K562 (cell line): ENCODE measurements around the gene TMEM127.

Source experiments
- ARNT ChIP-seq, 2 experiments: fragments of 450-650 bp; IDR thresholded peaks; 2 replicates each; pipeline ENCODE4 v1.6.1; 2016; ENCODE audit warnings: mild to moderate bottlenecking in 1 of 2
- CHD2 ChIP-seq: IDR thresholded peaks from 2 replicates; pipeline ENCODE4 v1.6.1; 2011; ENCODE audit warnings: low read depth, low read length
- EHMT2 ChIP-seq: fragments of 450-650 bp; IDR thresholded peaks from 2 replicates; pipeline ENCODE4 v1.6.1; 2018; ENCODE audit warnings: antibody characterized with exemption
- EZH2 ChIP-seq: IDR thresholded peaks from 2 replicates; pipeline ENCODE4 v1.6.1; 2012; ENCODE audit warnings: low read depth, mild to moderate bottlenecking, inconsistent platforms, low read length, borderline replicate concordance
- NCOA2 ChIP-seq, 2 experiments: fragments of 450-650 bp; IDR thresholded peaks; 2 replicates each; pipeline ENCODE4 v1.6.1; 2018; ENCODE audit warnings: mild to moderate bottlenecking in 2 of 2, moderate library complexity in 1 of 2; ENCODE audit not compliant: partially characterized antibody in 2 of 2
- OTX1 ChIP-seq: fragments of 450-650 bp; formaldehyde crosslinking; IDR thresholded peaks from 2 replicates; pipeline ENCODE4 v1.4.0; 2022; ENCODE audit warnings: mild to moderate bottlenecking
- POLR2A ChIP-seq: fragments of 450-650 bp; conservative IDR thresholded peaks from 2 replicates; pipeline ENCODE4 v1.6.1; 2016
- TCF7 ChIP-seq: sonication (generic); IDR thresholded peaks from 2 replicates; pipeline ENCODE4 v1.6.1; 2016; ENCODE audit warnings: antibody characterized with exemption, borderline replicate concordance
- U2AF1 ChIP-seq: fragments of 200-400 bp; formaldehyde crosslinking; optimal IDR thresholded peaks from 2 replicates; pipeline ENCODE3; 2017; ENCODE audit warnings: mild to moderate bottlenecking, low read depth, low read length, moderate library complexity
- ZFPM2 ChIP-seq: fragments of 250-450 bp; sonication (Bioruptor Pico); IDR thresholded peaks from 2 replicates; pipeline ENCODE4 v1.5.1; 2022; ENCODE audit warnings: mild to moderate bottlenecking
- ZNF655 ChIP-seq: fragments of 250-450 bp; sonication (Bioruptor Pico); IDR thresholded peaks from 2 replicates; pipeline ENCODE4 v1.5.0; 2021
- TF ChIP-seq, protein P1 (sequence below): fragments of 250-450 bp; sonication (Bioruptor Pico); IDR thresholded peaks from 2 replicates; pipeline ENCODE4 v1.5.0; 2020; ENCODE audit warnings: mild to moderate bottlenecking
- TF ChIP-seq, protein P2 (sequence below), 3 experiments: IDR thresholded peaks in 2 of 3; conservative IDR thresholded peaks in 1 of 3; 2 replicates each; pipeline ENCODE4 v1.5.1; 2011 to 2012; ENCODE audit warnings: low read length in 3 of 3, mild to moderate bottlenecking in 3 of 3, control low read depth in 2 of 3, improper control_type of control experiment in 1 of 3, inconsistent platforms in 1 of 3, low read depth in 1 of 3, mixed read lengths in 1 of 3, moderate library complexity in 1 of 3; ENCODE audit not compliant: insufficient read depth in 2 of 3

DNA sequence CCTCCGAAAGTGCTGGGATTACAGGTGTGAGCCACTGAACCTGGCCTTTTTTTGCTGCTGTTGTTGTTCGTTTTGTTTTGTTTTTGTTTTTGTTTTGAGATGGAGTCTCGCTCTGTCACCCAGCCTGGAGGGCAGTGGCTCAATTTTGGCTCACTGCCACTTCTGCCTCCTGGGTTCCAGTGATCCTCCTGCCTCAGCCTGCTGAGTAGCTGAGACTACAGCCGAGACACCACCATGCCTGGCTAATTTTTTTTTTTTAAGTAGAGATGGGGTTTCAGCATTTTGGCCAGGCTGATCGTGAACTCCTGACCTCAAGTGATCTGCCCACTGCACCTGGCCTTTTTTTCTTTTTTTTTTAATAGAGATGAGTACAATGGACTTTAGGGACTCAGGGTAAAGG, 22.0 kb downstream of the TMEM127 start:
- TF ChIP-seq POLR2A (no peak), TCF7 (no peak), ZNF655 (CRISPR knock-in tag) (no peak), ARNT (IDR thresholded peaks at IDR 0.05) (no peak), ZFPM2 (CRISPR knock-in tag) (no peak), EZH2 (no peak), NCOA2 (IDR thresholded peaks at IDR 0.05; ENCODE audit: partially characterized antibody in 2 of 2) (no peak), U2AF1 (no peak), CHD2 (no peak), OTX1 (no peak), EHMT2 (no peak)
- TF ChIP-seq, protein P1, sequence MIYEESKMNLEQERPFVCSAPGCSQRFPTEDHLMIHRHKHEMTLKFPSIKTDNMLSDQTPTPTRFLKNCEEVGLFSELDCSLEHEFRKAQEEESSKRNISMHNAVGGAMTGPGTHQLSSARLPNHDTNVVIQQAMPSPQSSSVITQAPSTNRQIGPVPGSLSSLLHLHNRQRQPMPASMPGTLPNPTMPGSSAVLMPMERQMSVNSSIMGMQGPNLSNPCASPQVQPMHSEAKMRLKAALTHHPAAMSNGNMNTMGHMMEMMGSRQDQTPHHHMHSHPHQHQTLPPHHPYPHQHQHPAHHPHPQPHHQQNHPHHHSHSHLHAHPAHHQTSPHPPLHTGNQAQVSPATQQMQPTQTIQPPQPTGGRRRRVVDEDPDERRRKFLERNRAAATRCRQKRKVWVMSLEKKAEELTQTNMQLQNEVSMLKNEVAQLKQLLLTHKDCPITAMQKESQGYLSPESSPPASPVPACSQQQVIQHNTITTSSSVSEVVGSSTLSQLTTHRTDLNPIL (CRISPR knock-in tag), result no peak
- TF ChIP-seq, protein P2, sequence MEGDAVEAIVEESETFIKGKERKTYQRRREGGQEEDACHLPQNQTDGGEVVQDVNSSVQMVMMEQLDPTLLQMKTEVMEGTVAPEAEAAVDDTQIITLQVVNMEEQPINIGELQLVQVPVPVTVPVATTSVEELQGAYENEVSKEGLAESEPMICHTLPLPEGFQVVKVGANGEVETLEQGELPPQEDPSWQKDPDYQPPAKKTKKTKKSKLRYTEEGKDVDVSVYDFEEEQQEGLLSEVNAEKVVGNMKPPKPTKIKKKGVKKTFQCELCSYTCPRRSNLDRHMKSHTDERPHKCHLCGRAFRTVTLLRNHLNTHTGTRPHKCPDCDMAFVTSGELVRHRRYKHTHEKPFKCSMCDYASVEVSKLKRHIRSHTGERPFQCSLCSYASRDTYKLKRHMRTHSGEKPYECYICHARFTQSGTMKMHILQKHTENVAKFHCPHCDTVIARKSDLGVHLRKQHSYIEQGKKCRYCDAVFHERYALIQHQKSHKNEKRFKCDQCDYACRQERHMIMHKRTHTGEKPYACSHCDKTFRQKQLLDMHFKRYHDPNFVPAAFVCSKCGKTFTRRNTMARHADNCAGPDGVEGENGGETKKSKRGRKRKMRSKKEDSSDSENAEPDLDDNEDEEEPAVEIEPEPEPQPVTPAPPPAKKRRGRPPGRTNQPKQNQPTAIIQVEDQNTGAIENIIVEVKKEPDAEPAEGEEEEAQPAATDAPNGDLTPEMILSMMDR (IDR thresholded peaks at IDR 0.05 in 2 of 3, conservative IDR thresholded peaks at IDR 0.05 in 1 of 3; ENCODE audit: insufficient read depth in 2 of 3, low read depth in 1 of 3, low read length in 3 of 3), result no peak
